GM12801 (cell line): ENCODE data around the gene LEFTY1.

ENCODE experiments used
- TF ChIP-seq, protein P1 (sequence below): IDR thresholded peaks from one replicate; pipeline ENCODE4 v1.5.1; 2011; ENCODE audit warnings: control low read depth; ENCODE audit not compliant: insufficient read length; ENCODE audit errors: extremely low read depth

LEFTY1 gene

DNA sequence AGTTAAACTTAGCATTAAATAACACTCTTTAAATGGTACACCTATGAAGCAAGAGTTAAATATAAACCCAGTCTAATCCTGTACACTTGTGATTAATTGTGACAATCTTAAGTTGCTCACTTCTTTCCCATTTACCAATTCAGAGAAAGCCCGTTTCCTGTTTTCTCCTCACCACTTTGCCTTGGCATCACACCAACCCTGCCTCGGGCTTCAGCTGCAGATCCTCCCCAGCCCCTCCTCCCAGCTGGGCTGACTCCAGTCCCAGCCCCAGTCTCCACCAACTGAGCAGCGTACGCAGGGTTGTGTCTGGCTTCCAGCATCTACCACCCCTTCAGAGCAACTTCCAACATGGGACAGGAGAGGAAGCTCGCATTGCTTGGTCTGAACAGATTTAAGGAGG, 31.0 kb upstream of the LEFTY1 start:
- TF ChIP-seq, protein P1, sequence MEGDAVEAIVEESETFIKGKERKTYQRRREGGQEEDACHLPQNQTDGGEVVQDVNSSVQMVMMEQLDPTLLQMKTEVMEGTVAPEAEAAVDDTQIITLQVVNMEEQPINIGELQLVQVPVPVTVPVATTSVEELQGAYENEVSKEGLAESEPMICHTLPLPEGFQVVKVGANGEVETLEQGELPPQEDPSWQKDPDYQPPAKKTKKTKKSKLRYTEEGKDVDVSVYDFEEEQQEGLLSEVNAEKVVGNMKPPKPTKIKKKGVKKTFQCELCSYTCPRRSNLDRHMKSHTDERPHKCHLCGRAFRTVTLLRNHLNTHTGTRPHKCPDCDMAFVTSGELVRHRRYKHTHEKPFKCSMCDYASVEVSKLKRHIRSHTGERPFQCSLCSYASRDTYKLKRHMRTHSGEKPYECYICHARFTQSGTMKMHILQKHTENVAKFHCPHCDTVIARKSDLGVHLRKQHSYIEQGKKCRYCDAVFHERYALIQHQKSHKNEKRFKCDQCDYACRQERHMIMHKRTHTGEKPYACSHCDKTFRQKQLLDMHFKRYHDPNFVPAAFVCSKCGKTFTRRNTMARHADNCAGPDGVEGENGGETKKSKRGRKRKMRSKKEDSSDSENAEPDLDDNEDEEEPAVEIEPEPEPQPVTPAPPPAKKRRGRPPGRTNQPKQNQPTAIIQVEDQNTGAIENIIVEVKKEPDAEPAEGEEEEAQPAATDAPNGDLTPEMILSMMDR, result no peak

DNA sequence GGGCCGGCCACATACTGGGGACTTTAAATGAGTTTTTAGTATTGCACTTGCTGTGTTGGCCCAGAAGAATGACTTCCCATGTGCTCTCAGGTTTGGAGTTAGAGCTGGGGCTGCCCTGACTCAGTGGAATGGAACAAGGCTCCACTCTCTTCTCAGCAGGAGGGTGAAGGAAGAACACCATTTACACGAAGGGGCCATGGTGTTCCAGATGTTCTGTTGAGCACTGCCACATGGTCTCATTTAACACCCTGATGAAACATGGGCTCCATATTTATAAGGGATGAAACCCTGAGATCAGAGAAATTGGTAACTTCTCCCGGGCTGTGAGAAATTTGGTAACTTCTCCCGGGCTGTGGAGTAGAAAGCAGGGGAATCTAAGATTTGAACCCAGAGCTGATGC, 29.3 kb upstream of the LEFTY1 start:
- TF ChIP-seq, protein P1, result no peak

DNA sequence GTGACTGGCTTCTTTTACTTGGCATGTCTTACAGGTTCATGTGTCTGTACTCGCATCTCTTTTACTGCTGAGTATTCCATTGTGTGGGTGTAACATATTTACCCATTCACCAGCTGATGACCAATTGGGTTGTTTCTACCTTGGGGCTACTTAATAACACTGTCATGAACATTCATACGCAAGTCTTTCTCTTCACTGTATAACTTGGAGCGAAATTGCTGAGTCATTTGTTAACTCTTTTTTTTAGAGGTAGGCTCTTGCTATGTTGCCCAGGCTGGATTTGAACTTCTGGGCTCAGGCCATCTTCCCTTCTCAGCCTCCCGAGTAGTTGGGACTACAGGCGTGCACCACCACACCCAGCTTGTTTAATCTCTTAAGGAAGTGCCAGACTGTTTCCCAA, 28.6 kb upstream of the LEFTY1 start:
- TF ChIP-seq, protein P1, result no peak

DNA sequence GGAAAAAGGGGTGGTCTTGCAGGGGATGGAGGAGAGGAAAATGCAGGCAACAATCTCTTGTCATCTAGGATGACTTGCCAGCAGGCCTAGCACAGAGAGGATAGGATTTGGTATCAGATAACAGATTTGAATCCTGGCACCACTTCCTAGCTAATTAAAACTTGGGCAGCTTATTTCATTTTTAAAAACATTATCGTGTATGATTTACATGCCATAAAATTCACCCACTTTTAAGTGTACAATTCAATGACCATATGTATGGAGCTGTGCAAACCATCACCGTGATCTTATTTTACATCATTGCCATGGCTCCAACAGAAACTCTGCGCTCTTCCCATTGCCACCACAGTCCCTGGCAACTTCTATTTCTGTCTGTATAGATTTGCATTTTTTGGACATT, 28.2 kb upstream of the LEFTY1 start:
- TF ChIP-seq, protein P1, result no peak

DNA sequence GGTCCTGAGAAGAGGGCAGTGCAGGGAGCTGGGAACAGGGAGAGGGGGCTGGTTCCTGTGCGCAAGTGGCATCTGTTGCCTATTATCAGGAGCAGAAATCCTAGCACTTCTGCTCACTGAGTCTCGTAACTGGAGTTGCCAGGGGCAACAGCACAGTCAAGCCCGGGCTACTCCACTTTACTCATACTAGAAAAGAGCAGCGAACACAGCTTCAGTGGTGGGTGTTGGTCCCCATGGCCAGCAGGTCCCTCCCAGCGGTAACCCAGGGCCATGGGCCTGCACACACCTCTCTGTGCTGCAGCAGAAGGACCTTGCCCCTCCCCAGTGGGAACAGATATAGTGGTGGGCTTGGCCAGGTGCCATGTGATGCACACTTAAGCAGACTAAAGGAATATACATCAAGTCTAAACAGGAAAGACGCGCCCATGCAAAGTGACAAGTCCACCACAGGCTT, 26.6 kb upstream of the LEFTY1 start:
- TF ChIP-seq, protein P1, result no peak

DNA sequence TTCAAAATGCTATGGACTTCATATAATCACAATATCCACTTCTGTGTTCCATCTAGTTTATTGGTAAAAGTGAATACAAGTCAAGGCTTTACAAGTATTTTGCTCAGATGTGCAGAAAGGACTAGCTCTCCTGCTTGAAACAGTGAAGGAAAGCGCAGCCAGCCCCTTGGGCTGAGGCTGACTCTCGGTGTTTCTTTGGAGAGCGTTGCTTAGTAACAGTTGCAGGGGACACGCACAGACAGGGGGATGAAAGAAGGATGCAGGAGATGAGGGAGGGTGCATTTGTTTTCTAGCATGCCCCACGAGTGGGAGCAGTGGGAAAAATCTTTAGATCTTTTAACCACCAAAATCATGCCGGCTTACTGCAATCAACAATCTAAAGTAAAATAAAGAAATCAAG, 26.0 kb upstream of the LEFTY1 start:
- TF ChIP-seq, protein P1, result no peak

DNA sequence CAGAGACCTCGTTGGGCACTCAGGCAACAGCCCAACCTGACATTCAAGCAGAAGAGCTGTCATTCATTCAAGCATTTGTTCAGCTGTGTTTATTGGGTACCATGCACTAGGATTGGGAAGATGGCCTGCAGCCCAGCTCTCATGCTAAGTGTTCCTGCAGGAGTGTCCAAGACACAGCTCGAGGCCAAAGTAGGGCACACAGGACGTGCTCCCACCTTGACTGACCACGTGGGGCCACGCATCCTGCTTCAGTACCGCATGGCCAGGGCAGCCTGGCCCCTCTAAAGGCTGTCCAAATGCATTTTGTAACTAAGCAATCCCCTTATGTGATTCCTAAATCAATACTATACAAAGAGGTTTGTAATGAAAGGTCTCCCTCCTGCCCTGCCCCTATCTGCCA, 25.4 kb upstream of the LEFTY1 start:
- TF ChIP-seq, protein P1, result no peak
